GM12875 (cell line): ENCODE measurements around the gene CBLB.

ENCODE experiments used
- H3K4me3 ChIP-seq: one replicate; pipeline ENCODE4 v1.5.1; 2011; ENCODE audit warnings: low read depth, low read length, control low read depth
- CTCF ChIP-seq: IDR thresholded peaks from 2 replicates; pipeline ENCODE4 v1.5.1; 2011; ENCODE audit warnings: low read depth, mild to moderate bottlenecking, control low read depth, inconsistent platforms, low read length, moderate library complexity, borderline replicate concordance; ENCODE audit not compliant: insufficient read depth

Gene CBLB

GRCh38 chr3:105772635-105773034, 96.2 kb downstream of the CBLB start:
- no peak for TF ChIP-seq CTCF
- no peak overlapping the region for H3K4me3 ChIP-seq

- TF ChIP-seq CTCF: no peak
- H3K4me3 ChIP-seq: no peak overlapping the region
Measured at GRCh38 chr3:105771392-105771791, 97.4 kb downstream of the CBLB start.

- no peak for TF ChIP-seq CTCF
- no peak overlapping the region for H3K4me3 ChIP-seq
Measured at GRCh38 chr3:105770410-105770809, 98.4 kb downstream of the CBLB start.

- H3K4me3 ChIP-seq: no peak overlapping the region
- TF ChIP-seq CTCF: no peak
Measured at GRCh38 chr3:105767776-105768175, 101.0 kb downstream of the CBLB start.

- TF ChIP-seq CTCF: no peak
Measured at GRCh38 chr3:105767216-105767615, 101.6 kb downstream of the CBLB start.

GRCh38 chr3:105765308-105765639, 103.5 kb downstream of the CBLB start:
- H3K4me3 ChIP-seq: no peak overlapping the region
- TF ChIP-seq CTCF: no peak

More at GRCh38 chr3:105767216-105767615, 101.6 kb downstream of the CBLB start:
- no peak overlapping the region for H3K4me3 ChIP-seq

GRCh38 chr3:105764378-105765307, 104.2 kb downstream of the CBLB start:
- TF ChIP-seq CTCF: no peak
- H3K4me3 ChIP-seq: no peak overlapping the region
